Loucy (cell line): Measurements from ENCODE around the gene SUSD2.

Experiments
- H2AFZ ChIP-seq: fragments of 200-600 bp; sonication (generic); 2 replicates; pipeline ENCODE4 v1.6.0; 2016; ENCODE audit warnings: antibody characterized with exemption, mild to moderate bottlenecking, low read length, moderate library complexity
- H3F3A ChIP-seq: fragments of 200-600 bp; 2 replicates; pipeline ENCODE4 v1.6.0; 2016; ENCODE audit warnings: antibody characterized with exemption, low read depth, mild to moderate bottlenecking
- H3K27me3 ChIP-seq: fragments of 200-600 bp; sonication (generic); 2 replicates; pipeline ENCODE4 v1.6.1; 2014; ENCODE audit warnings: low read length, mild to moderate bottlenecking; ENCODE audit not compliant: insufficient read depth, poor library complexity, severe bottlenecking
- H3K36me3 ChIP-seq: fragments of 200-600 bp; sonication (generic); 2 replicates; pipeline ENCODE4 v1.6.1; 2016; ENCODE audit warnings: low read length; ENCODE audit not compliant: insufficient read depth
- H3K4me1 ChIP-seq: fragments of 200-600 bp; sonication (generic); 2 replicates; pipeline ENCODE4 v1.5.1; 2014; ENCODE audit warnings: low read length, mild to moderate bottlenecking; ENCODE audit not compliant: insufficient read depth, poor library complexity, severe bottlenecking
- H3K4me2 ChIP-seq: fragments of 200-600 bp; sonication (generic); 2 replicates; pipeline ENCODE4 v1.6.0; 2014; ENCODE audit warnings: antibody characterized with exemption, low read length, low read depth, mild to moderate bottlenecking; ENCODE audit not compliant: poor library complexity, severe bottlenecking
- H3K4me3 ChIP-seq: fragments of 200-600 bp; sonication (generic); 2 replicates; pipeline ENCODE4 v1.5.1; 2014; ENCODE audit warnings: low read length, mild to moderate bottlenecking, mixed read lengths; ENCODE audit not compliant: poor library complexity, severe bottlenecking
- H3K79me2 ChIP-seq: fragments of 200-600 bp; sonication (generic); 2 replicates; pipeline ENCODE4 v1.6.1; 2014; ENCODE audit warnings: low read length; ENCODE audit not compliant: insufficient read depth
- H3K9ac ChIP-seq: fragments of 200-600 bp; sonication (generic); 2 replicates; pipeline ENCODE4 v1.6.0; 2014; ENCODE audit warnings: mild to moderate bottlenecking, low read depth, low read length, moderate library complexity; ENCODE audit not compliant: poor library complexity, severe bottlenecking
- H3K9me2 ChIP-seq: fragments of 200-600 bp; sonication (generic); replicated peaks from 2 replicates; pipeline ENCODE4 v1.6.1; 2016; ENCODE audit warnings: low read depth, low read length, mixed read lengths
- H3K9me3 ChIP-seq: fragments of 200-600 bp; sonication (generic); 2 replicates; pipeline ENCODE4 v1.6.1; 2014; ENCODE audit warnings: mild to moderate bottlenecking, antibody characterized with exemption, low read length, low read depth; ENCODE audit not compliant: insufficient read depth
- H4K20me1 ChIP-seq: fragments of 200-600 bp; sonication (generic); 2 replicates; pipeline ENCODE4 v1.6.0; 2014; ENCODE audit warnings: antibody characterized with exemption, low read length, mild to moderate bottlenecking; ENCODE audit not compliant: insufficient read depth, poor library complexity, severe bottlenecking
- CTCF ChIP-seq: fragments of 200-600 bp; sonication (generic); conservative IDR thresholded peaks from 2 replicates; pipeline ENCODE4 v1.5.1; 2014; ENCODE audit warnings: mild to moderate bottlenecking, antibody characterized with exemption, low read length
- EZH2phosphoT487 ChIP-seq: fragments of 200-600 bp; IDR thresholded peaks from 2 replicates; pipeline ENCODE4 v1.6.1; 2018; ENCODE audit warnings: antibody characterized with exemption, mild to moderate bottlenecking, moderate library complexity, borderline replicate concordance

SUSD2 gene

GRCh38 chr22:24164243-24164642 is 17.0 kb upstream of the SUSD2 start:
- Histone ChIP-seq H3F3A (no peaks in the 10 kb centered on the region), H3K36me3 (peaks cover 81% of the 10 kb centered on the region), H3K9me2 (no peaks in the 10 kb centered on the region), H2AFZ (no peak overlapping the region), H3K4me1 (peaks cover 23% of the 10 kb centered on the region), H3K4me2 (no peak overlapping the region), H3K27me3 (no peaks in the 10 kb centered on the region), H4K20me1 (peaks cover 50% of the 10 kb centered on the region), H3K9me3 (no peaks in the 10 kb centered on the region), H3K79me2 (peaks cover 51% of the 10 kb centered on the region), H3K9ac (no peak overlapping the region), H3K4me3 (no peak overlapping the region)
- TF ChIP-seq CTCF (no peak), EZH2phosphoT487 (no peak)

DNA sequence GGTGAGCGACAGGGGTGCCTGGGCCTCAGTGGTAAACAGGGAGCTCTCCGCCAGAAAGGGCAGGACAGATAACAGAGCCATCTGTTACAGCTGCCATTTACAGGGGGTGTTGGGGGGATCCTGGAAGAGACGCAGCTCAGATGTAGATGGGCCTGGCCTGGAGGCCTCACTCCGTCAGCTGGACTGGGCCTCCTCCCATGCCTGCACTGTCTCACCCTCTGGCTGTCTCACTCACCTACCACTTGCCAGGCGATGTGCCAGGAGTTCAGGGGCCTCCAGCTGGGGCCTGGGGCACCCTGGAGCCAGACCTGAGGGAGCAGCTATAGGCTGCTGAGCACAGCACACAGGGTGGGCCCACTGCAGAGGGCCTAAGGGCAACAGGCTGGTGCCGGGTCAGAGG is 16.3 kb upstream of the SUSD2 start:
- H3F3A ChIP-seq: no peaks in the 10 kb centered on the region
- H3K4me2 ChIP-seq: no peak overlapping the region
- no peak overlapping the region for H3K9ac ChIP-seq
- no peaks in the 10 kb centered on the region for H3K27me3 ChIP-seq
- no peaks in the 10 kb centered on the region for H3K9me3 ChIP-seq
- no peak overlapping the region for H3K4me3 ChIP-seq
- peaks cover 88% of the 10 kb centered on the region for H3K36me3 ChIP-seq
- peaks cover 44% of the 10 kb centered on the region for H3K79me2 ChIP-seq
- no peaks in the 10 kb centered on the region for H3K9me2 ChIP-seq
- H2AFZ ChIP-seq: no peak overlapping the region
- H3K4me1 ChIP-seq: peaks cover 16% of the 10 kb centered on the region
- TF ChIP-seq CTCF (no peak), EZH2phosphoT487 (no peak)
- H4K20me1 ChIP-seq: peaks cover 43% of the 10 kb centered on the region

DNA sequence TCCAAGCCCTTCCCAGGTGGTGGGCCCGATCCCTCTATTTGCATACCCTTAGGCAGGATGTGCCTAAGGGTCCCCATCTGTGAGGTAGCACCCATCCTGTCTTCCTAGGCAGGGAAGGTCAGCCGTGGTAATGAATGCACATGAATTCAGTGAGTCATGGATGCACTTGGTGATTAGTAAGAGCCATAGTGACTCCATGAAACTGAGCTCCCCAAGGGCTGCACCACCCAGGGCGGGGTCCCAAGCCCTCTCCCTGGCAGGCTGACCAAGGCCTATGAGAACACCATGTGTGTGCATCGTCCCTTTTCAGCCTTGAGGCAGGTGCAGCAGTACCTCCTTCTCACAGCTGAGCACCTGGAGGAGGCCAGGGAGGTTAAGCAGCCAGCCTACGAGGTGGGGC is 15.6 kb upstream of the SUSD2 start:
- H4K20me1 ChIP-seq: peaks cover 36% of the 10 kb centered on the region
- peaks cover 8% of the 10 kb centered on the region for H3K4me1 ChIP-seq
- peaks cover 36% of the 10 kb centered on the region for H3K79me2 ChIP-seq
- H3K9ac ChIP-seq: no peak overlapping the region
- H3K9me3 ChIP-seq: no peaks in the 10 kb centered on the region
- H3K9me2 ChIP-seq: no peaks in the 10 kb centered on the region
- no peak overlapping the region for H3K4me2 ChIP-seq
- no peaks in the 10 kb centered on the region for H3F3A ChIP-seq
- H2AFZ ChIP-seq: no peak overlapping the region
- peaks cover 86% of the 10 kb centered on the region for H3K36me3 ChIP-seq
- no peak overlapping the region for H3K4me3 ChIP-seq
- H3K27me3 ChIP-seq: no peaks in the 10 kb centered on the region
- TF ChIP-seq EZH2phosphoT487 (no peak), CTCF (no peak)
